Measurements from ENCODE around the gene OR52N4. TPM values are rescaled to one million over a fixed set of nuclear protein-coding genes. Genes with fewer than 3 reads are reported as not detected.

Gene OR52N4
- total RNA-seq, 5 donors from 2014 or later (not counting 1 experiment from before 2014, with no cell fraction given), result 1.4 to 3.8 (median 2.3) TPM

DNA sequence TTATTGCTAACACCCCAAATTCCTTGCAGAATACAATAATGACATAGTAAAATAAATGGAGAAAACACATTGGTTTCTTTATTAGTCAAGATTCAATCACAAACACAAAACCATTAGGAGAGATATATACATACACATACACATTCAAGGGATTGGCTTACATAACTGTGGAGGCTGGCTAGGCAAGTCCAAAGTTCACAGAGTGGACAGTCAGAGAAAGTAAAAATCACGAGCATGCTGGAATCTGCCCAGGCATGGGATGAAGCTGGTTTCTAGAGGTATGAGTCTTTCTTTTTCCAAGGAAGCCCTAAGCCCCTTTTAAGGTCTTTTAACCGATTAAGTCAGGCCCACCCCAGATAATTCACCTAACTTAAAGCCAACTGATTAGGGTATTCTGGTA is 31.4 kb upstream of the OR52N4 start:
- Mint-ChIP-seq H3K27ac (no peak overlapping the region), H3K27me3 (no peaks in the 10 kb centered on the region), H3K4me1 (no peaks in the 10 kb centered on the region), H3K4me3 (no peak overlapping the region), H3K36me3 (peaks cover 24% of the 10 kb centered on the region), H3K9me3 (peaks cover 0 to 9% (median 4%) of the 10 kb centered on the region in 3 donors)
- no peaks in the 10 kb centered on the region for H3K9me3 ChIP-seq
- H3K27me3 ChIP-seq (replicated peaks in 1 of 2; ENCODE audit: control insufficient read depth in 2 of 2, extremely low read depth in 1 of 2, insufficient read depth in 2 of 2, low read length in 1 of 2), result peaks cover 0 to 5% of the 10 kb centered on the region in 2 experiments
- CTCF ChIA-PET, result no interaction called here
- H3K4me3 ChIP-seq (ENCODE audit: control insufficient read depth in 1 of 2, extremely low read depth in 1 of 2, low read length in 1 of 2), result no peak overlapping the region
- H3K27ac ChIP-seq (ENCODE audit: low read length), result no peak overlapping the region
- no peaks in the 10 kb centered on the region for H3K4me1 ChIP-seq (ENCODE audit: control insufficient read depth in 1 of 2, extremely low read depth in 1 of 2, insufficient read depth in 2 of 2, low read length in 2 of 2)
- DNase-seq, result no peak
- POLR2A ChIA-PET, result no interaction called here
- ATAC-seq (replicated peaks in 1 of 4), result no peak
- H3K36me3 ChIP-seq (ENCODE audit: control insufficient read depth in 2 of 2, extremely low read depth in 1 of 2, insufficient read depth in 1 of 2, low read length in 1 of 2), result no peaks in the 10 kb centered on the region
- WGBS (ENCODE audit: insufficient coverage), result 80% methylated on average over 1 of the region's 2 CpGs

DNA sequence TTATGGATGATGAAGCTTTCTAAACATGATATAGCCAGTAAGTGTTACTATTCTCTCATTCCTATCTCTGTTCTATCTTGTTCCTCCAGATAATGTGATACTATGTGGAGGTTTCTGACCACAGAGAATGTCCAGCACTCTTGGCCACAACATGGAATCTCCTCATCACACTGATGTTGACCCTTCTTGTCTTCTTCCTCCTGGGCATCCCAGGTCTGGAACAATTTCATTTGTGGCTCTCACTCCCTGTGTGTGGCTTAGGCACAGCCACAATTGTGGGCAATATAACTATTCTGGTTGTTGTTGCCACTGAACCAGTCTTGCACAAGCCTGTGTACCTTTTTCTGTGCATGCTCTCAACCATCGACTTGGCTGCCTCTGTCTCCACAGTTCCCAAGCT is 27.7 kb upstream of the OR52N4 start:
- Histone ChIP-seq H3K36me3 (ENCODE audit: control insufficient read depth in 2 of 2, extremely low read depth in 1 of 2, insufficient read depth in 1 of 2, low read length in 1 of 2) (no peaks in the 10 kb centered on the region), H3K27ac (ENCODE audit: low read length) (no peak overlapping the region), H3K4me1 (ENCODE audit: control insufficient read depth in 1 of 2, extremely low read depth in 1 of 2, insufficient read depth in 2 of 2, low read length in 2 of 2) (no peaks in the 10 kb centered on the region), H3K27me3 (replicated peaks in 1 of 2; ENCODE audit: control insufficient read depth in 2 of 2, extremely low read depth in 1 of 2, insufficient read depth in 2 of 2, low read length in 1 of 2) (peaks cover 0 to 5% of the 10 kb centered on the region in 2 experiments), H3K9me3 (no peaks in the 10 kb centered on the region), H3K4me3 (ENCODE audit: control insufficient read depth in 1 of 2, extremely low read depth in 1 of 2, low read length in 1 of 2) (no peak overlapping the region)
- no peak for DNase-seq
- no peak for ATAC-seq (replicated peaks in 1 of 4)
- no peak overlapping the region for H3K27ac Mint-ChIP-seq
- H3K4me1 Mint-ChIP-seq, result no peaks in the 10 kb centered on the region
- WGBS (ENCODE audit: insufficient coverage), result 91% methylated on average over 1 of the region's 1 CpG
- no peaks in the 10 kb centered on the region for H3K9me3 Mint-ChIP-seq
- H3K27me3 Mint-ChIP-seq, result peaks cover 0 to 3% of the 10 kb centered on the region in 2 donors
- H3K36me3 Mint-ChIP-seq, result peaks cover 21% of the 10 kb centered on the region
- no peak overlapping the region for H3K4me3 Mint-ChIP-seq
- CTCF ChIA-PET, result no interaction called here
- POLR2A ChIA-PET, result no interaction called here

DNA sequence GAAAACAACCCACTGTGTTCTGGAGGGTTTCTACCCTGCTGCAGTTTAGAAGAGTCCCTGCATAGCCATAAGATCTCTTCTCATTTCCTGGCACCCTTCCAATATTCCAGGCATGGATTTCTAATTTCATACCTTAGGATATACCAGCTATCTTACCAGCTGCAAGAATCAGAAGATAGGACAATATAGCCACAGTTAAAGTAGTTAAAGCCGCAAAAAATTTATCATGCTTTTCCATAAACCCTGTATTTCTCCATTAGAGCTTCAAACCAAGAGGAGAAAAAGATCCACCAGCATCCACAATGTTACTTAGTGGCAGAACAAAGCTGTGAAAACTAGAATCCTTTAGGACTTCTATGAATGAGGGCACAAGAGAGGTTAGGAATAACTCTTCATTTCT is 26.4 kb upstream of the OR52N4 start:
- Mint-ChIP-seq H3K4me3 (no peak overlapping the region), H3K36me3 (peaks cover 18% of the 10 kb centered on the region), H3K27me3 (peaks cover 0 to 3% of the 10 kb centered on the region in 2 donors), H3K9me3 (no peaks in the 10 kb centered on the region), H3K27ac (no peak overlapping the region), H3K4me1 (no peaks in the 10 kb centered on the region)
- ChIA-PET CTCF (no interaction called here), POLR2A (no interaction called here)
- no peaks in the 10 kb centered on the region for H3K36me3 ChIP-seq (ENCODE audit: control insufficient read depth in 2 of 2, extremely low read depth in 1 of 2, insufficient read depth in 1 of 2, low read length in 1 of 2)
- peaks cover 0 to 5% of the 10 kb centered on the region in 2 experiments for H3K27me3 ChIP-seq (replicated peaks in 1 of 2; ENCODE audit: control insufficient read depth in 2 of 2, extremely low read depth in 1 of 2, insufficient read depth in 2 of 2, low read length in 1 of 2)
- no peak overlapping the region for H3K27ac ChIP-seq (ENCODE audit: low read length)
- no peaks in the 10 kb centered on the region for H3K4me1 ChIP-seq (ENCODE audit: control insufficient read depth in 1 of 2, extremely low read depth in 1 of 2, insufficient read depth in 2 of 2, low read length in 2 of 2)
- ATAC-seq (replicated peaks in 1 of 4) (no peak), DNase-seq (no peak)
- H3K9me3 ChIP-seq, result no peaks in the 10 kb centered on the region
- no CpG with 5 or more reads among the region's 1 CpG for WGBS (ENCODE audit: insufficient coverage)
- no peak overlapping the region for H3K4me3 ChIP-seq (ENCODE audit: control insufficient read depth in 1 of 2, extremely low read depth in 1 of 2, low read length in 1 of 2)

DNA sequence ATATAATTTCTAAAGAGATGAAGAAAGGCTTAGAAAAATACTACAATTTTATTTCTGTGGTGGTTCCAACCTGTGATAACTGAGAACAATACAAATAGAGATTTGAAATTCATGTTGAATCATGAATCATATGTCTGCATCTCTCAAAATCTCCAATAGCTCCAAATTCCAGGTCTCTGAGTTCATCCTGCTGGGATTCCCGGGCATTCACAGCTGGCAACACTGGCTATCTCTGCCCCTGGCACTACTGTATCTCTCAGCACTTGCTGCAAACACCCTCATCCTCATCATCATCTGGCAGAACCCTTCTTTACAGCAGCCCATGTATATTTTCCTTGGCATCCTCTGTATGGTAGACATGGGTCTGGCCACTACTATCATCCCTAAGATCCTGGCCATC is 17.6 kb upstream of the OR52N4 start, which contains the start of gene OR56B1:
Gene OR56B1 (plus strand): TSS at position 53 of the 400 bp plus-strand sequence. CDS start 69 bp downstream, at position 122.
- H3K27ac Mint-ChIP-seq, result no peak within 1 kb of the TSS
- CTCF ChIA-PET, result interaction anchor here in 1 of 2 donors (0.6 kb wide), 1 partner anchor 559 kb away, joined by 3 read pairs; no protein-coding TSS in a partner anchor

DNA sequence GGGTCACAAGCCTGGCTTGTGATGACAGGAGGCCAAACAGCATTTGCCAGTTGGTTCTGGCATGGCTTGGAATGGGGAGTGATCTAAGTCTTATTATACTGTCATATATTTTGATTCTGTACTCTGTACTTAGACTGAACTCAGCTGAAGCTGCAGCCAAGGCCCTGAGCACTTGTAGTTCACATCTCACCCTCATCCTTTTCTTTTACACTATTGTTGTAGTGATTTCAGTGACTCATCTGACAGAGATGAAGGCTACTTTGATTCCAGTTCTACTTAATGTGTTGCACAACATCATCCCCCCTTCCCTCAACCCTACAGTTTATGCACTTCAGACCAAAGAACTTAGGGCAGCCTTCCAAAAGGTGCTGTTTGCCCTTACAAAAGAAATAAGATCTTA is 17.0 kb upstream of the OR52N4 start:
- H3K4me1 Mint-ChIP-seq, result no peaks in the 10 kb centered on the region
- peaks cover 45% of the 10 kb centered on the region for H3K36me3 Mint-ChIP-seq
- no peaks in the 10 kb centered on the region for H3K27me3 ChIP-seq (replicated peaks in 1 of 2; ENCODE audit: control insufficient read depth in 2 of 2, extremely low read depth in 1 of 2, insufficient read depth in 2 of 2, low read length in 1 of 2)
- no peak overlapping the region for H3K27ac ChIP-seq (ENCODE audit: low read length)
- no peaks in the 10 kb centered on the region for H3K4me1 ChIP-seq (ENCODE audit: control insufficient read depth in 1 of 2, extremely low read depth in 1 of 2, insufficient read depth in 2 of 2, low read length in 2 of 2)
- POLR2A ChIA-PET, result no interaction called here
- peaks cover 18 to 23% (median 22%) of the 10 kb centered on the region in 3 donors for H3K9me3 Mint-ChIP-seq
- CTCF ChIA-PET, result no interaction called here
- H3K9me3 ChIP-seq, result no peaks in the 10 kb centered on the region
- no peak for ATAC-seq (replicated peaks in 1 of 4)
- no peak overlapping the region for H3K4me3 ChIP-seq (ENCODE audit: control insufficient read depth in 1 of 2, extremely low read depth in 1 of 2, low read length in 1 of 2)
- no peaks in the 10 kb centered on the region for H3K36me3 ChIP-seq (ENCODE audit: control insufficient read depth in 2 of 2, extremely low read depth in 1 of 2, insufficient read depth in 1 of 2, low read length in 1 of 2)
- no peak for DNase-seq
- no peak overlapping the region for H3K27ac Mint-ChIP-seq
- H3K27me3 Mint-ChIP-seq, result peaks cover 12 to 13% of the 10 kb centered on the region in 2 donors
- no peak overlapping the region for H3K4me3 Mint-ChIP-seq

More for the DNA sequence above, 17.6 kb upstream of the OR52N4 start, which contains the start of gene OR56B1:
- Histone ChIP-seq H3K9me3 (no peaks in the 10 kb centered on the region), H3K27ac (ENCODE audit: low read length) (no peak within 1 kb of the TSS), H3K27me3 (replicated peaks in 1 of 2; ENCODE audit: control insufficient read depth in 2 of 2, extremely low read depth in 1 of 2, insufficient read depth in 2 of 2, low read length in 1 of 2) (no peaks in the 10 kb centered on the region), H3K4me1 (ENCODE audit: control insufficient read depth in 1 of 2, extremely low read depth in 1 of 2, insufficient read depth in 2 of 2, low read length in 2 of 2) (no peaks in the 10 kb centered on the region), H3K4me3 (ENCODE audit: control insufficient read depth in 1 of 2, extremely low read depth in 1 of 2, low read length in 1 of 2) (no peak within 1 kb of the TSS), H3K36me3 (ENCODE audit: control insufficient read depth in 2 of 2, extremely low read depth in 1 of 2, insufficient read depth in 1 of 2, low read length in 1 of 2) (no peaks in the 10 kb centered on the region)
- ATAC-seq (replicated peaks in 1 of 4), result no peak
- DNase-seq, result no peak
- Mint-ChIP-seq H3K4me1 (no peaks in the 10 kb centered on the region), H3K36me3 (peaks cover 39% of the 10 kb centered on the region), H3K27me3 (peaks cover 10 to 13% of the 10 kb centered on the region in 2 donors), H3K9me3 (peaks cover 11 to 16% (median 15%) of the 10 kb centered on the region in 3 donors), H3K4me3 (no peak within 1 kb of the TSS)
- POLR2A ChIA-PET, result no interaction called here
- 83% methylated on average over 1 of the region's 1 CpG for WGBS (ENCODE audit: insufficient coverage)

DNA sequence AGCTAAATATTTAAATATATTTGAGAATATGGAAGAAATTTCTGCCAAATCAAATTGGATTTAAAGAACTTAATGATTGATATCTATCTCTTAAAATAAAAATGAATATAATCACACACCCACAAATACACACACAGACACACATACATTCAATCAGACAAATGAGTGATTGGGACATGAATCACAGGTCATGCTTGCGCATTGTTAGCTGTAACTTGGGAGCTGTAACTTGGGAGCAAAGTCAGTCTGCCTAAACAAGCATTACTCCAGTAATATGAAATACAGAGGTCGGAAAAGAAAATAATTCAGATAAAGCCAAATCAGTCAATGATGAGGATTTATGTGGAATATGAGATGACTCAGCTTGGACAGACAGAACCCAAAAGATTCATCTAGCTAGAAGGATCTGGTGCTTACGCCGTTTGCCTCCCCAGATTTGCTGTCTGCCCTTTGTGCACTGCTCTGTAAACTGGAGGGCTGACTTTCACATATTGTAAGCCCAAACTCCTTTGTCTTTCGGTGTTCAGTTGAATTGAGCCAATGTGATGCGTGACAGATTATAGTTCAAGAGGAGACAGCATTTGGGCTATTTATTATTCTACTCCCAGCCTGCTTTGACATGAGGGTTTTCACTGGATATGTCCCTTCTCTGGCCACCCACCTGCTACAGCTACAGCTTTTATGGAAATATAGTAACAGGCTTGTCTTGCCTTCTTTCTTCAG is 16.2 kb upstream of the OR52N4 start:
- ChIA-PET CTCF (no interaction called here), POLR2A (no interaction called here)
- no CpG with 5 or more reads among the region's 6 CpGs for WGBS (ENCODE audit: insufficient coverage)
- ATAC-seq (replicated peaks in 1 of 4) (no peak), DNase-seq (no peak)
- Histone ChIP-seq H3K4me3 (ENCODE audit: control insufficient read depth in 1 of 2, extremely low read depth in 1 of 2, low read length in 1 of 2) (no peak overlapping the region), H3K9me3 (no peaks in the 10 kb centered on the region), H3K27ac (ENCODE audit: low read length) (no peak overlapping the region), H3K27me3 (replicated peaks in 1 of 2; ENCODE audit: control insufficient read depth in 2 of 2, extremely low read depth in 1 of 2, insufficient read depth in 2 of 2, low read length in 1 of 2) (no peaks in the 10 kb centered on the region), H3K36me3 (ENCODE audit: control insufficient read depth in 2 of 2, extremely low read depth in 1 of 2, insufficient read depth in 1 of 2, low read length in 1 of 2) (no peaks in the 10 kb centered on the region), H3K4me1 (ENCODE audit: control insufficient read depth in 1 of 2, extremely low read depth in 1 of 2, insufficient read depth in 2 of 2, low read length in 2 of 2) (no peaks in the 10 kb centered on the region)
- H3K4me1 Mint-ChIP-seq, result no peaks in the 10 kb centered on the region
- H3K9me3 Mint-ChIP-seq, result peaks cover 21 to 30% (median 28%) of the 10 kb centered on the region in 3 donors
- H3K27ac Mint-ChIP-seq, result no peak overlapping the region
- H3K36me3 Mint-ChIP-seq, result peaks cover 48% of the 10 kb centered on the region
- peaks cover 12 to 15% of the 10 kb centered on the region in 2 donors for H3K27me3 Mint-ChIP-seq
- H3K4me3 Mint-ChIP-seq, result no peak overlapping the region

Data from T-cell (primary cell).